H1 (cell line): Measurements from ENCODE around the gene HEBP1. TPM values are rescaled to one million over a fixed set of nuclear protein-coding genes. Genes with fewer than 3 reads are reported as not detected.

Experiments
- CTCF ChIA-PET: fragments of 300-600 bp; sonication (Branson Sonifier 250); formaldehyde crosslinking; loops from one replicate; lab custom pipeline; 2021; ENCODE audit not compliant: partially characterized antibody; lab: Charles Lee
- POLR2A ChIA-PET: fragments of 300-600 bp; sonication (Branson Sonifier 250); formaldehyde crosslinking; loops from one replicate; lab custom pipeline; 2021; ENCODE audit warnings: inconsistent platforms; ENCODE audit not compliant: partially characterized antibody; lab: Charles Lee
- DNase-seq, 2 experiments: peaks; one replicate each; pipeline versions ENCODE4 v3.0.0 to v3.0.0-alpha.2; 2010 to 2022; ENCODE audit warnings: low spot score in 2 of 2, low read depth in 1 of 2, mixed read lengths in 1 of 2
- FAIRE-seq: peaks from 2 replicates; lab custom pipeline; 2011; peaks lifted over from hg19 to GRCh38; lab: Jason Lieb, UNC
- H2AFZ ChIP-seq: 2 replicates; pipeline ENCODE4 v1.8.1; 2012; ENCODE audit warnings: low read length, inconsistent platforms
- H2AK5ac ChIP-seq: 2 replicates; pipeline ENCODE4 v1.6.1; 2013; ENCODE audit warnings: low read depth, low read length
- H2BK120ac ChIP-seq: replicated peaks from 2 replicates; pipeline ENCODE3; 2013; ENCODE audit warnings: low read depth, low read length, inconsistent platforms
- H2BK12ac ChIP-seq: 2 replicates; pipeline ENCODE4 v1.6.1; 2013; ENCODE audit warnings: low read depth, low read length
- H2BK15ac ChIP-seq: 2 replicates; pipeline ENCODE4 v1.6.1; 2013; ENCODE audit warnings: low read length
- H2BK20ac ChIP-seq: 2 replicates; pipeline ENCODE4 v1.6.1; 2013; ENCODE audit warnings: low read length
- H2BK5ac ChIP-seq: 2 replicates; pipeline ENCODE4 v1.6.1; 2013; ENCODE audit warnings: low read depth, low read length
- H3K14ac ChIP-seq: 2 replicates; pipeline ENCODE4 v1.6.1; 2013; ENCODE audit warnings: inconsistent platforms; ENCODE audit not compliant: insufficient read length
- H3K18ac ChIP-seq: 2 replicates; pipeline ENCODE4 v1.6.1; 2013; ENCODE audit warnings: low read length; ENCODE audit errors: extremely low read depth
- H3K23ac ChIP-seq: 2 replicates; pipeline ENCODE4 v1.6.1; 2013; ENCODE audit warnings: inconsistent platforms; ENCODE audit not compliant: insufficient read length
- H3K23me2 ChIP-seq: 2 replicates; pipeline ENCODE4 v1.6.1; 2013; ENCODE audit warnings: low read depth, low read length
- H3K27ac ChIP-seq: 2 replicates; pipeline ENCODE4 v1.6.1; 2011; ENCODE audit warnings: low read depth, low read length, inconsistent platforms
- H3K27me3 ChIP-seq, 4 experiments: replicated peaks in 1 of 4; 1 replicate in 1 of 4; 2 replicates in 3 of 4; pipeline versions ENCODE4 v1.6.1 to v1.8.1; 2011 to 2013; ENCODE audit warnings: low read length in 3 of 4, mild to moderate bottlenecking in 3 of 4, inconsistent platforms in 2 of 4, mixed read lengths in 2 of 4, moderate library complexity in 1 of 4; ENCODE audit not compliant: control insufficient read depth in 3 of 4, insufficient read depth in 3 of 4; ENCODE audit errors: extremely low read depth in 1 of 4
- H3K36me3 ChIP-seq, 4 experiments: 2 replicates each; pipeline versions ENCODE4 v1.6.1 to v1.8.1; 2011 to 2013; ENCODE audit warnings: mild to moderate bottlenecking in 4 of 4, low read length in 3 of 4, moderate library complexity in 2 of 4, control low read depth in 1 of 4, inconsistent platforms in 1 of 4; ENCODE audit not compliant: insufficient read depth in 4 of 4, control insufficient read depth in 2 of 4
- H3K4ac ChIP-seq: replicated peaks from 2 replicates; pipeline ENCODE3; 2013; ENCODE audit warnings: low read length, low read depth, mixed read lengths, inconsistent platforms; ENCODE audit not compliant: insufficient read length
- H3K4me1 ChIP-seq, 4 experiments: replicated peaks in 1 of 4; 1 replicate in 1 of 4; 2 replicates in 3 of 4; pipeline versions ENCODE4 v1.6.1 to v1.8.1; 2011 to 2013; ENCODE audit warnings: low read length in 3 of 4, inconsistent platforms in 2 of 4, mixed read lengths in 1 of 4; ENCODE audit not compliant: insufficient read depth in 4 of 4, control insufficient read depth in 3 of 4
- H3K4me2 ChIP-seq, 2 experiments: 2 replicates each; pipeline versions ENCODE4 v1.6.1 to v1.8.1; 2011 to 2013; ENCODE audit warnings: low read depth in 2 of 2, low read length in 2 of 2, control low read depth in 1 of 2, inconsistent platforms in 1 of 2, mild to moderate bottlenecking in 1 of 2; ENCODE audit not compliant: insufficient read depth in 1 of 2
- H3K4me3 ChIP-seq, 4 experiments: fragments of 200-600, 300-600 bp in 1 of 4; sonication (generic), shearing (Covaris generic), sonication (Bioruptor Twin) in 1 of 4; 2 replicates each; pipeline versions ENCODE4 v1.5.1 to v1.8.1; 2011 to 2016; ENCODE audit warnings: low read length in 4 of 4, low read depth in 3 of 4, control low read depth in 2 of 4, inconsistent platforms in 2 of 4, mild to moderate bottlenecking in 2 of 4, mixed read lengths in 1 of 4, moderate library complexity in 1 of 4; ENCODE audit not compliant: insufficient read depth in 2 of 4; ENCODE audit errors: extremely low read depth in 1 of 4
- H3K56ac ChIP-seq: replicated peaks from 2 replicates; pipeline ENCODE3; 2013; ENCODE audit warnings: low read depth, mild to moderate bottlenecking, mixed read lengths, low read length, inconsistent platforms; ENCODE audit not compliant: insufficient read length
- H3K79me1 ChIP-seq: 2 replicates; pipeline ENCODE4 v1.6.1; 2013; ENCODE audit warnings: low read depth, low read length, control low read depth
- H3K79me2 ChIP-seq, 2 experiments: 2 replicates each; pipeline versions ENCODE4 v1.6.1 to v1.8.1; 2012 to 2013; ENCODE audit warnings: low read length in 2 of 2, mild to moderate bottlenecking in 2 of 2, inconsistent platforms in 1 of 2; ENCODE audit not compliant: insufficient read depth in 2 of 2, control insufficient read depth in 1 of 2
- H3K9ac ChIP-seq, 4 experiments: replicated peaks in 1 of 4; 1 replicate in 1 of 4; 2 replicates in 3 of 4; pipeline versions ENCODE4 v1.6.1 to v1.8.1; 2011 to 2013; ENCODE audit warnings: low read depth in 3 of 4, low read length in 3 of 4, control low read depth in 2 of 4, mild to moderate bottlenecking in 2 of 4, moderate library complexity in 2 of 4, inconsistent platforms in 1 of 4; ENCODE audit errors: extremely low read depth in 1 of 4
- H3K9me3 ChIP-seq, 2 experiments: 2 replicates each; pipeline versions ENCODE4 v1.6.1 to v1.8.1; 2012 to 2013; ENCODE audit warnings: mild to moderate bottlenecking in 2 of 2, moderate library complexity in 2 of 2, control low read depth in 1 of 2, inconsistent platforms in 1 of 2, low read depth in 1 of 2, low read length in 1 of 2, mixed read lengths in 1 of 2; ENCODE audit not compliant: insufficient read depth in 2 of 2
- H4K20me1 ChIP-seq, 2 experiments: replicated peaks in 1 of 2; 2 replicates each; pipeline versions ENCODE3 to v1.8.1; 2011 to 2013; ENCODE audit warnings: inconsistent platforms in 2 of 2, low read length in 2 of 2, mild to moderate bottlenecking in 1 of 2; ENCODE audit not compliant: insufficient read depth in 2 of 2, control insufficient read depth in 1 of 2
- H4K5ac ChIP-seq: 2 replicates; pipeline ENCODE4 v1.6.1; 2013; ENCODE audit warnings: low read length, low read depth, mixed read lengths, inconsistent platforms; ENCODE audit not compliant: insufficient read length
- H4K8ac ChIP-seq: 2 replicates; pipeline ENCODE4 v1.8.0; 2013; ENCODE audit warnings: mild to moderate bottlenecking, moderate library complexity, low read length, inconsistent platforms; ENCODE audit not compliant: insufficient read depth; ENCODE audit errors: extremely low read depth
- H4K91ac ChIP-seq: replicated peaks from 2 replicates; pipeline ENCODE3; 2013; ENCODE audit warnings: low read length, mixed read lengths, inconsistent platforms; ENCODE audit not compliant: insufficient read length
- BACH1 ChIP-seq: IDR thresholded peaks from 2 replicates; pipeline ENCODE4 v1.6.1; 2012; ENCODE audit warnings: low read length, improper control_type of control experiment
- CEBPB ChIP-seq: IDR thresholded peaks from 2 replicates; pipeline ENCODE4 v1.6.1; 2012; ENCODE audit warnings: low read depth, low read length
- CHD1 ChIP-seq: IDR thresholded peaks from 2 replicates; pipeline ENCODE4 v1.6.1; 2012; ENCODE audit warnings: low read depth, low read length, improper control_type of control experiment
- CREB1 ChIP-seq: IDR thresholded peaks from 2 replicates; pipeline ENCODE4 v1.6.1; 2012; ENCODE audit warnings: inconsistent platforms
- EP300 ChIP-seq, 2 experiments: IDR thresholded peaks; 1 replicate in 1 of 2; 2 replicates in 1 of 2; pipeline ENCODE4 v1.6.1; 2011 to 2012; ENCODE audit warnings: low read depth in 2 of 2, low read length in 2 of 2, mild to moderate bottlenecking in 2 of 2, borderline replicate concordance in 1 of 2, inconsistent platforms in 1 of 2, moderate library complexity in 1 of 2
- JUND ChIP-seq: IDR thresholded peaks from 2 replicates; pipeline ENCODE4 v1.6.1; 2011; ENCODE audit warnings: mild to moderate bottlenecking, improper control_type of control experiment, low read length
- KDM1A ChIP-seq: fragments of 200-600, 300-600 bp; sonication (generic); IDR thresholded peaks from 2 replicates; pipeline ENCODE4 v1.7.1; 2016; ENCODE audit warnings: mild to moderate bottlenecking, low read length, borderline replicate concordance
- MAFK ChIP-seq: IDR thresholded peaks from 2 replicates; pipeline ENCODE4 v1.6.1; 2012; ENCODE audit warnings: low read depth, mild to moderate bottlenecking, improper control_type of control experiment, low read length
- NANOG ChIP-seq: IDR thresholded peaks from 2 replicates; pipeline ENCODE4 v1.6.1; 2011; ENCODE audit warnings: low read length, low read depth, mild to moderate bottlenecking, inconsistent platforms; ENCODE audit not compliant: insufficient read depth, poor library complexity, severe bottlenecking
- RXRA ChIP-seq: IDR thresholded peaks from 2 replicates; pipeline ENCODE4 v1.6.1; 2011; ENCODE audit warnings: low read depth, mild to moderate bottlenecking, low read length, moderate library complexity; ENCODE audit not compliant: insufficient read depth
- SAP30 ChIP-seq: fragments of 300-600 bp; sonication (generic); IDR thresholded peaks from 2 replicates; pipeline ENCODE4 v1.7.1; 2012; ENCODE audit warnings: low read length, moderate library complexity, mild to moderate bottlenecking, inconsistent platforms; ENCODE audit not compliant: insufficient read depth, insufficient replicate concordance
- SRF ChIP-seq: IDR thresholded peaks from 2 replicates; pipeline ENCODE4 v1.6.1; 2011; ENCODE audit warnings: mild to moderate bottlenecking, low read depth, low read length, moderate library complexity
- TAF1 ChIP-seq: IDR thresholded peaks from 2 replicates; pipeline ENCODE4 v1.6.1; 2011; ENCODE audit warnings: mild to moderate bottlenecking, low read depth, low read length
- YY1 ChIP-seq: IDR thresholded peaks from 2 replicates; pipeline ENCODE4 v1.6.1; 2011; ENCODE audit warnings: low read depth, mild to moderate bottlenecking, low read length
- WGBS, 2 experiments: shearing (Covaris generic) in 1 of 2; methylation state at CpG; one replicate each; pipeline versions ENCODE4 v1.1.6 to v1.1.7; 2013 to 2015; ENCODE audit warnings: low lambda C conversion rate in 2 of 2, mixed read lengths in 2 of 2, inconsistent platforms in 1 of 2, low coverage in 1 of 2, missing lambda C conversion rate in 1 of 2; ENCODE audit not compliant: insufficient replicate concordance in 2 of 2, insufficient coverage in 1 of 2, insufficient read length in 1 of 2; ENCODE audit errors: extremely low coverage in 1 of 2, missing lambda C conversion rate in 1 of 2; 5-methylcytosine and 5-hydroxymethylcytosine counted together
- polyA plus RNA-seq, 7 experiments: library from polyadenylated mRNA; depleted of rRNA in 3 of 7; stranded (reverse) in 5 of 7; unstranded in 2 of 7; fragments of >200 nt in 5 of 7; fragments of 200-250 nt in 2 of 7; gene quantifications; 1 replicate in 5 of 7; 2 replicates in 1 of 7; 4 replicates in 1 of 7; pipeline versions ENCODE4 v1.2.1 to v1.2.3, GENCODE V29; 2011 to 2013; ENCODE audit warnings: missing spikeins in 2 of 7, mixed read lengths in 2 of 7
- total RNA-seq: library from RNA; stranded (reverse); fragmentation: NEBNext Ultra II Directional; extraction: Animal tissue kit (Norgen Biotek cat#: 25700); gene quantifications from 2 replicates; pipeline ENCODE4 v1.2.1, GENCODE V29; 2021

Gene HEBP1
- total and polyA plus RNA-seq, 2 of the 8 experiments (the other 6 are each of a cell fraction or from before 2014, with no cell fraction given), result 30.8 to 56.1 TPM

GRCh38 chr12:12997156-12997555, 2.9 kb downstream of the HEBP1 start:
- Histone ChIP-seq H3K79me2 (peaks cover 0 to 43% of the 10 kb centered on the region in 2 experiments; a peak in 2 of 4 replicates), H3K23ac (no peak overlapping the region), H3K27ac (no peak overlapping the region), H3K18ac (no peak overlapping the region), H3K4me3 (no peak overlapping the region), H3K4me1 (peaks cover 6 to 21% (median 12%) of the 10 kb centered on the region in 4 experiments), H4K20me1 (peaks cover 2 to 3% of the 10 kb centered on the region in 2 experiments), H3K23me2 (peaks cover 12% of the 10 kb centered on the region), H2AK5ac (no peak overlapping the region), H3K56ac (no peak overlapping the region), H3K9ac (no peak overlapping the region), H4K5ac (no peak overlapping the region), H2BK15ac (no peak overlapping the region), H3K27me3 (peaks cover 0 to 6% (median 2%) of the 10 kb centered on the region in 4 experiments; a peak in 3 of 7 replicates), H4K8ac (no peak overlapping the region), H3K36me3 (no peaks in the 10 kb centered on the region), H3K79me1 (no peaks in the 10 kb centered on the region; the same call in 1 of the 2 replicates), H2AFZ (no peak overlapping the region), H2BK120ac (no peak overlapping the region), H2BK12ac (no peak overlapping the region), H2BK5ac (no peak overlapping the region), H2BK20ac (no peak overlapping the region), H3K14ac (no peak overlapping the region), H4K91ac (no peak overlapping the region), H3K9me3 (no peaks in the 10 kb centered on the region), H3K4me2 (no peak overlapping the region), H3K4ac (no peak overlapping the region)
- WGBS, 2 experiments, result 94% methylated on average over 3 of the region's 3 CpGs; no CpG with 5 or more reads in 1 of the 2 experiments
- ChIA-PET CTCF (interaction anchor here (1.0 to 4.0 kb wide), 7 partner anchors 11 to 215 kb away, joined by 3 to 36 read pairs (median 5); no protein-coding TSS in a partner anchor), POLR2A (interaction anchor here (0.7 kb wide), 1 partner anchor 1688 kb away, joined by 3 read pairs; no protein-coding TSS in a partner anchor)
- FAIRE-seq, result no peak
- no peak for DNase-seq
- no peak for TF ChIP-seq JUND
- no peak for TF ChIP-seq RXRA
- TF ChIP-seq TAF1, result no peak
- no peak for TF ChIP-seq BACH1
- TF ChIP-seq KDM1A, result no peak
- TF ChIP-seq CEBPB, result no peak
- no peak for TF ChIP-seq SAP30
- TF ChIP-seq SRF, result no peak
- no peak for TF ChIP-seq NANOG
- no peak for TF ChIP-seq CREB1
- no peak for TF ChIP-seq MAFK
- no peak for TF ChIP-seq CHD1
- TF ChIP-seq EP300 (IDR thresholded peaks at IDR 0.05; ENCODE audit: borderline replicate concordance in 1 of 2, low read depth in 2 of 2, low read length in 2 of 2), result no peak
- no peak for TF ChIP-seq YY1
